SHP77 treated with DMSO at 0.1 percent for 48 hours (cell line): ENCODE measurements around the gene GATD1.

Source experiments
- DNase-seq: peaks from one replicate; lab custom pipeline; 2025; lab: John Stamatoyannopoulos, UW

The GATD1 gene

DNA sequence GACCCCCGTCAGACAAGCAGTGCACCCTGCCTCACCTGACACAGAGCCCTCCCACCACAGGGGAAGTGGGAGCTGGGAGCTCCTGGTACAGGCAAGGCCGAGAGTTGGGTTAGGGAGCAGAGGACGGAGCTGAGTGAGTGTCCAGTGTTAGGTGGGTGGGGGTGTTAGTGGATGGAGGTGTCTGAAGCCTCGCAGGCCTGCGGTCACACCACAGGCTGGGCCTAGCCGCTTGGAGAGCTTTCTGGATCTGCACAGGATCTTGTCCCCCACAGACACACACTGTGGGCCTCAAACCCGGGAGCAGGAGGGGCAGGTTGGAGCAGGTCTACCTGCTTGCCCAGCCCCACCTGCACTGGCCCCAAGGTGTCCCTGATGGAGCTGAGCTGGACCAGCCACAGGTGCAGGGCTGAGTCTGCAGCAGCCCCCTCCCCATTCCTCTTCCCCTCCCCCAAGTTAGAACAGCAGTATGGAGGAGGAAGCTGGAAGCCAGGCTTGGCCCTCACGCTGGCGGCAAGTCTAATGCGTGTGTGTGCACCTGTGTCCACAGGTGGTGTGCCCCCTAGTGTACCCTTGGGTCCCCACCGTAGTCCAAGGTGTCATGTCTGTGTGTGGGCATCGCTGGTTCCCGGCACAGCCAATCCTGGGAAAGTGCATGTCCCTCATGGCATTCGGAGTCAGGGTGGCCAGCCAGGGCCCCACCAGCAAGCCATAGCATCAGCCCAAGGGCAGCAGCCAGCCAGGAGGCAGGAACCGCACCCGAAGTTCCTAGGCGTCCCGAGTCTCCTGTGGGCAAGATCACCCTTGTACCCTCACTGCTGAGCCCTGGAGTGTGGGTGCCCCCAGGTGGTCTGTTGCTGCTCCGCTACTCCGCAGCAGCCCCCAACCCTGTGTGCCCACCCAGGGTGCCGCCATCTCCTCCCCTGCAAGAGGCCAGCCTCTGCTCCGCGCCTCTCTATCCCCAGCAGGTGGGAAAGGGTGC, 2.0 kb upstream of the GATD1 start:
- no peak for DNase-seq

DNA sequence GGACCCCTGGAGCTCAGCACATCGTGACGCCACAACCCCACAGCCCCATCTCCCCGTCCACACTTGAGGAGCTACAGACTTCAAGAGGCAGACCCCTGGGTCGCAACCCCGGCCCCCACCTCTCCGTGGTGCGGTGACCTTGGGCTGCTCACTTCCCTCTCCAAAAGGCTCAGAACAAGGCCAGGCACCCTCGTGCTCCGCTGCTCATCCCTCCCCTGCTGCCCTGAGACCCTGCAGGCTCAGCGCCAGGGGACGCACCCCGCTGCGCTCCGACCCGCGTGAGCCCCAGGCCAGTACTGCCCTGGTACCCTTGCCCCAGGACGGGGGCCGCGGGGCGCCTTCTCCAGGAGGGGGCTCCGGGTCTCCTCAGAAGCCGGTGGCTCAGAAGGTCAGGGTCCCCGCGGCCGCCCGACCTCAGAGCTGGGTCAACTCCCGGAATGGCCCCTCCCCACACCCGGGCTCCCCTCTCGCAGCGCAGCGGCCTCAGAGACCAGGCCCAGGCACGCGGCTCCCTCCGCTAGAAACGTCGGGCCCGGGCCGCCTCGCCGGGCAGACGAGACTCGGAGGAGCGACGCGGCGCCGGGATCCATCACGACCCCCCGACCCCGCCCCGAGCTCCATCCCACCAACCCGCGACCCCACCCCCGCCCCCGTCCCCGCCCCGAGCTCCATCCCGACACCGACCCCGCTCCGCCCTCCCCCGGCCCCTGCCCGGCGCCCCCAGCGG, 563 bp downstream of the GATD1 start:
- DNase-seq = no peak

DNA sequence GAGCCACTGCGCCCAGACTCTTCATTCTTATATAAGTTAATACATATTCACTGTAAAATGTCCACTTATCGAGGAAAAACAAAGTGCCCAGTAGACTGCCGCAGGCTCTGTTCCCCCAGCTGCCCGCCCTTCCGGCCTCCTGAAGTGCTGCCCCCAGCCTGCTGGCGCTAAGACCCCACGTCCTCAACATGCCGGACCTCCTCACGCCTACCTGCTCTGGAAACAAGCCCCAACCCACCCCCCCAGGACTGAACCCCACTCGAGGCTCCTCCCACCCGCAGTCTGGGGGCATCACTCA, 1.1 kb downstream of the GATD1 start:
- DNase-seq = no peak

DNA sequence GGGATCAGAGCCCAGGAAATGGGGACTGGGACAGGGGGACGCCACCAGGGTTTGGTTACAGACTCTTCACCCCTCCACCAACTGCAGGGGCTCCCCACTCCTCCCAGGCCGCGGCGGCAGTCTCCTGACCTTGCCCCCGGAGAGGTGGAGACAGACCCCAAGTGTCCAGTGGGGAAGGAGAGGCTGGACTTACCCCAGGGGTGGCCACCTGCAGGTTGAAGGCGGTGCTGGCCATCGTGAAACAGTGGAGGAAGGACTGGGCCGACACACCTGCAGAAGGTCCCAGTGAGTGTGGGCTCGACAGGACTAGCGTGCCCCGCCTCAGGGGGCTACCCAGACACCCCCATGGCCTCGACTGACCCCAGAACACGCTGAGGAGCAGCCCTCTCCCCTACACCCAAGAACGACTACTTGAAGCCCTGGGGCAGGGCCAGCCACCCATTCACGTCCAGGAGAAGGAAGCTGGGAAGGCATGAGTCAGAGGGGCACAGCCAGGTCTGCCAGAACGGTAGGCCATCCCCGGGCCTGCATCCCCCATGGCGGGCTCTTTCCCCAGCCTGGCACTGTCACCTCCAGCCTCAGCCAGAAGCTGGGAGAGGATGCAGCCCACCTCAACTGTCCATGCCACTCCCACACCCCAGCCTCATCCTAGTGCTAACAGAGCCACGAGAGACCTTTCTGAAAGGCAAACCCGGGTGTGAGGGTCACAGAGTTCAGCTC, 2.3 kb downstream of the GATD1 start:
- no peak for DNase-seq

DNA sequence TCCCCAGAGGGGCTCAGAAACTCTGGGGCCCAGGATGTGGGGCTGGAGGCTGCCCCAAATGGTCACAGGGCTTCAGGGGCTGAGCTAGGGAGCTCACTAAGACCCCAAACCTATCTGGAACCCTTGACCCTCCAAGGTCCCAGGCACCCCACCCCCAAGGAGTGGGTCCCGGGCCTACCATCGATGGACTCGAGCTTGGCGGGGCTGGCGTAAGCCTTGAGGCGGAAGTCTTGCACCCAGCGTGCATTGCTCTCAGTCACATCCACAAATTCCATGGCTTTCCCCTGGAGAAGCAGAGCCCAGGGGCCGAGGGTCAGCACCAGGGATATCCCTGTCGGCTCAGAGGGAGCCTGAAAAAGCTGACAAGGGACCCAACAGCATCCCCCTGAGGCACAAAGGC, 3.5 kb downstream of the GATD1 start:
- no peak for DNase-seq

DNA sequence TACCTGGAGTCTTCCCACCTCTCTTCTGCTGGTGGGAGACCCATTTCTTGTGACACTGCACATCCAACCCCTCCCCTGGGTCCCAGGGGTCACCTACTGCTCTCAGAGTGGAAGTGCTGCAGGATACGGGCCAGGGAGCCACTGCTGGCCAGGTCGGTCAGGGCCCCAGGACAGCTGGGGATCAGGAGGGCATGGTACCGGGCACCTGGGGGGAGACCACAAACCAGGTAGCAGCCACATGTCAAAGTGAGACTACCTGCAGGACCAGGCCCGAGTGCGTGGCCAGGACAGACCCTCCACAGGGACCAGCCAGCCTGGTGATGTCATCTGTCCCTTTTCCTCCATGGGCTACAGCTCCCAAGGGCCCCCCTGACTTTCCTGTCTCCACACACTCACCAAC, 3.9 kb downstream of the GATD1 start:
- DNase-seq = no peak

GRCh38 chr11:772429-773390, 4.6 kb downstream of the GATD1 start:
- no peak for DNase-seq

- no peak for DNase-seq
These were observed 5.6 kb downstream of the GATD1 start for GRCh38 chr11:771617-772204.

- no peak for DNase-seq
These were observed 6.4 kb downstream of the GATD1 start for GRCh38 chr11:770642-771616.

- no peak for DNase-seq
These were observed 7.2 kb downstream of the GATD1 start for GRCh38 chr11:769887-770641.

GRCh38 chr11:767238-767637, 10.0 kb downstream of the GATD1 start:
- DNase-seq = no peak

GRCh38 chr11:766936-767210, 10.4 kb downstream of the GATD1 start:
- no peak for DNase-seq

- DNase-seq = no peak
These were observed 11.0 kb downstream of the GATD1 start for GRCh38 chr11:766106-766935.

DNA sequence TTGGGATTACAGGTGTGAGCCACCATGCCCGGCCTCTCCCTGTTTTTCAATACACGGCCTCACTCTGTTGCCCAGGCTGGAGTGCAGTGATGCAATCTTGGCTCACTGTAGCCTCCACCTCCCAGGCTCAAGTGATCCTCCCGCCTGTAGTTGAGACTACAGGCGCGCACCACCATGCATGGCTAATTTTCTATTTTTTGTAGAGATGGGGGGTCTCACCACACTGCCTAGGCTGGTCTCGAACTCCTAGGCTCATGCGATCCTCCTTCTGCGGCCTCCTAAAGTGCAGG, 11.5 kb downstream of the GATD1 start:
- DNase-seq = no peak

GRCh38 chr11:765025-765801, 12.1 kb downstream of the GATD1 start:
- no peak for DNase-seq

GRCh38 chr11:764322-765024, 12.8 kb downstream of the GATD1 start:
- DNase-seq = no peak

DNA sequence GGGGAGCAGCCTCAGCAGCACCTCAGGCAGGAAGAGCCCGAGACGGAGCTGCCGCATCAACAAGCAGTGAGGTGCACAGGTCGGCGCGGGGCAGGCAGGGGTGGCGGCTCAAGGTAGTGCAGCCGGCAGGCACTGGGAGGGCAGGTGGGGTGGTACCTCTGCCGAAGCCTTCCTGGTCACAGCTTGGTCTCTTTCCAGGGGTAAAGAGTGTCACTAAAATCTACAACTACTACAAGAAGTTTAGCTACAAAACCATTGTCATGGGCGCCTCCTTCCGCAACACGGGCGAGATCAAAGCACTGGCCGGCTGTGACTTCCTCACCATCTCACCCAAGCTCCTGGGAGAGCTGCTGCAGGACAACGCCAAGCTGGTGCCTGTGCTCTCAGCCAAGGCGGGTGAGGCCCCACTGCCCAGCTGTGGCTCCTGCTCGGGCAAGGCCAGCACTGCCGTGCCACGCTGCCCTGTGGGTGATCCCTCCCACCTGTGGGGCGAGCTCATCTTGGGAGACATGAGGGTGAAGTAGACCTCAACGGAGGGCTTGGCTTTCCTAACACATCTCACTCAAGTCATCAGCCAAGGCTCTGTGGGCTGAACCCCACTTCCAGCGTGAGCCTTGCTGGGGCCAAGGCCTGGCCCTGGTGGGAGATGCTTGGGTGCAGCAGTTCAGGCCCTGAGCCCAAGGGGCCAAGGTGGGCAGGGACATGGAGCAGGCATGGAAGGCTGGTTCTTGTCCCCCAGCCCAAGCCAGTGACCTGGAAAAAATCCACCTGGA, 13.6 kb downstream of the GATD1 start:
- no peak for DNase-seq
